IPS DF 4.7 (cell line): ENCODE measurements around the gene ALG9.
"Not testable (repeated sequence)": the region's sequence is repeated elsewhere in the genome, so short reads cannot be mapped to it uniquely, and the experiment has no call there.

Experiments
- DNase-seq: peaks from one replicate; pipeline ENCODE4 v3.0.0-alpha.2; 2013; ENCODE audit warnings: low spot score; ENCODE audit errors: extremely low read depth

Gene ALG9

GRCh38 chr11:111870886-111871692, at the start of gene ALG9:
TSS of gene ALG9 (minus strand) at chr11:111871581. CDS start at chr11:111871482, 99 bp downstream.
- DNase-seq, result no peak

- no peak for DNase-seq
Measured at GRCh38 chr11:111920908-111921307, 49.5 kb upstream of the ALG9 start.

GRCh38 chr11:111918390-111919256, 47.2 kb upstream of the ALG9 start, which contains the start of gene C11orf52:
TSS of gene C11orf52 (plus strand) at chr11:111918913. CDS start at chr11:111918973, 60 bp downstream.
- DNase-seq, result peak; percentile 80

- DNase-seq, result no peak
Measured at GRCh38 chr11:111917788-111918187, 46.4 kb upstream of the ALG9 start.

- no peak for DNase-seq
Measured at GRCh38 chr11:111917312-111917711, 45.9 kb upstream of the ALG9 start.

GRCh38 chr11:111916768-111917167, 45.4 kb upstream of the ALG9 start:
- DNase-seq, result no peak

GRCh38 chr11:111913997-111914396, 42.6 kb upstream of the ALG9 start:
- DNase-seq, result no peak

- DNase-seq, result no peak
Measured at GRCh38 chr11:111913031-111913861, 41.9 kb upstream of the ALG9 start.

- no peak for DNase-seq
Measured at GRCh38 chr11:111912535-111912934, 41.2 kb upstream of the ALG9 start, which contains the start of gene HSPB2. TSS of gene HSPB2 (plus strand) at chr11:111912734. CDS start at chr11:111912830, 96 bp downstream.

- DNase-seq, result no peak
Measured at GRCh38 chr11:111911563-111912401, 40.4 kb upstream of the ALG9 start, which contains the start of gene CRYAB. TSS of gene CRYAB (minus strand) at chr11:111911770. CDS start at chr11:111911724, 46 bp downstream.

GRCh38 chr11:111910676-111911562, 39.5 kb upstream of the ALG9 start:
- DNase-seq, result no peak

GRCh38 chr11:111909378-111909777, 38.0 kb upstream of the ALG9 start:
- no peak for DNase-seq

- no peak for DNase-seq
Measured at GRCh38 chr11:111908639-111909305, 37.4 kb upstream of the ALG9 start.

- DNase-seq, result no peak
Measured at GRCh38 chr11:111906680-111907079, 35.3 kb upstream of the ALG9 start.

GRCh38 chr11:111905411-111905810, 34.0 kb upstream of the ALG9 start:
- no peak for DNase-seq

- DNase-seq, result no peak
Measured at GRCh38 chr11:111886844-111887243, 15.5 kb upstream of the ALG9 start.

- DNase-seq, result no peak
Measured at GRCh38 chr11:111886032-111886431, 14.7 kb upstream of the ALG9 start.

- DNase-seq, result not testable (repeated sequence)
Measured at GRCh38 chr11:111885053-111885452, 13.7 kb upstream of the ALG9 start.

- DNase-seq, result no peak
Measured at GRCh38 chr11:111882202-111882601, 10.8 kb upstream of the ALG9 start.
